ENCODE results near the gene TRIM7.
A peak's percentile ranks its signal among the peaks of the same experiment; 100 is the strongest.
"Not testable (repeated sequence)": the region's sequence is repeated elsewhere in the genome, so short reads cannot be mapped to it uniquely, and the experiment has no call there.

Gene TRIM7

GRCh38 chr5:181164076-181164952 is 40.7 kb downstream of the TRIM7 start:
- Histone ChIP-seq H3K79me2 (ENCODE audit: control insufficient read depth, low read length) (no peaks in the 10 kb centered on the region), H3F3A (ENCODE audit: control insufficient read depth, insufficient read depth) (peaks cover 28% of the 10 kb centered on the region), H3K36me3 (ENCODE audit: control insufficient read depth, low read length) (no peaks in the 10 kb centered on the region), H4K20me1 (ENCODE audit: control insufficient read depth, insufficient read depth, low read depth, low read length) (no peaks in the 10 kb centered on the region), H3K4me3 (ENCODE audit: low read length) (no peak overlapping the region), H3K27ac (ENCODE audit: low read depth, low read length) (no peak overlapping the region), H3K27me3 (ENCODE audit: control insufficient read depth, low read length) (no peaks in the 10 kb centered on the region), H3K9me3 (ENCODE audit: control insufficient read depth, insufficient read depth, low read length) (no peaks in the 10 kb centered on the region; the same call in 1 of the 2 replicates), H3K4me2 (ENCODE audit: low read length) (no peak overlapping the region), H3K9me2 (replicated peaks; ENCODE audit: control insufficient read depth, low read length) (no peaks in the 10 kb centered on the region), H3K4me1 (ENCODE audit: control insufficient read depth, low read length) (peaks cover 73% of the 10 kb centered on the region)
- TF ChIP-seq EZH2phosphoT487 (IDR thresholded peaks at IDR 0.05; ENCODE audit: borderline replicate concordance, low read length) (no peak), CTCF (IDR thresholded peaks at IDR 0.05; ENCODE audit: low read depth, low read length, poor library complexity, severe bottlenecking) (no peak)

GRCh38 chr5:181163487-181164075 is 41.4 kb downstream of the TRIM7 start:
- Histone ChIP-seq H3K9me2 (replicated peaks; ENCODE audit: control insufficient read depth, low read length) (no peaks in the 10 kb centered on the region), H3F3A (ENCODE audit: control insufficient read depth, insufficient read depth) (peaks cover 28% of the 10 kb centered on the region), H3K27ac (ENCODE audit: low read depth, low read length) (no peak overlapping the region), H3K27me3 (ENCODE audit: control insufficient read depth, low read length) (no peaks in the 10 kb centered on the region), H3K4me1 (ENCODE audit: control insufficient read depth, low read length) (peaks cover 68% of the 10 kb centered on the region), H3K9me3 (ENCODE audit: control insufficient read depth, insufficient read depth, low read length) (no peaks in the 10 kb centered on the region; the same call in 1 of the 2 replicates), H3K36me3 (ENCODE audit: control insufficient read depth, low read length) (no peaks in the 10 kb centered on the region), H4K20me1 (ENCODE audit: control insufficient read depth, insufficient read depth, low read depth, low read length) (no peaks in the 10 kb centered on the region), H3K79me2 (ENCODE audit: control insufficient read depth, low read length) (no peaks in the 10 kb centered on the region), H3K4me3 (ENCODE audit: low read length) (no peak overlapping the region), H3K4me2 (ENCODE audit: low read length) (peak overlapping the region; percentile 14; the same call in 1 of the 2 replicates)
- TF ChIP-seq CTCF (IDR thresholded peaks at IDR 0.05; ENCODE audit: low read depth, low read length, poor library complexity, severe bottlenecking) (no peak), EZH2phosphoT487 (IDR thresholded peaks at IDR 0.05; ENCODE audit: borderline replicate concordance, low read length) (no peak)

- peak overlapping the region; percentile 61 for H3K4me3 ChIP-seq (ENCODE audit: low read length)
- peak overlapping the region; percentile 48 for H3K27ac ChIP-seq (ENCODE audit: low read depth, low read length)
These were observed 43.3 kb downstream of the TRIM7 start for GRCh38 chr5:181161534-181162175.

GRCh38 chr5:181160755-181161533 is 44.1 kb downstream of the TRIM7 start:
- Histone ChIP-seq H3K4me2 (ENCODE audit: low read length) (peak overlapping the region; percentile 63), H3K4me3 (ENCODE audit: low read length) (peak overlapping the region; percentile 61), H3K4me1 (ENCODE audit: control insufficient read depth, low read length) (peaks cover 42% of the 10 kb centered on the region), H3K27ac (ENCODE audit: low read depth, low read length) (peak overlapping the region; percentile 48), H3F3A (ENCODE audit: control insufficient read depth, insufficient read depth) (peaks cover 18% of the 10 kb centered on the region)
- H4K20me1 ChIP-seq (ENCODE audit: control insufficient read depth, insufficient read depth, low read depth, low read length); H3K9me3 ChIP-seq (ENCODE audit: control insufficient read depth, insufficient read depth, low read length); H3K27me3 ChIP-seq (ENCODE audit: control insufficient read depth, low read length); H3K9me2 ChIP-seq (replicated peaks; ENCODE audit: control insufficient read depth, low read length); H3K36me3 ChIP-seq (ENCODE audit: control insufficient read depth, low read length); H3K79me2 ChIP-seq (ENCODE audit: control insufficient read depth, low read length): not testable (repeated sequence)

More at GRCh38 chr5:181161534-181162175, 43.3 kb downstream of the TRIM7 start:
- Histone ChIP-seq H3K27me3 (ENCODE audit: control insufficient read depth, low read length) (no peaks in the 10 kb centered on the region), H3K4me2 (ENCODE audit: low read length) (peak overlapping the region; percentile 63), H3K36me3 (ENCODE audit: control insufficient read depth, low read length) (no peaks in the 10 kb centered on the region), H3K4me1 (ENCODE audit: control insufficient read depth, low read length) (peaks cover 49% of the 10 kb centered on the region), H3K9me2 (replicated peaks; ENCODE audit: control insufficient read depth, low read length) (no peaks in the 10 kb centered on the region), H4K20me1 (ENCODE audit: control insufficient read depth, insufficient read depth, low read depth, low read length) (no peaks in the 10 kb centered on the region), H3F3A (ENCODE audit: control insufficient read depth, insufficient read depth) (peaks cover 21% of the 10 kb centered on the region), H3K9me3 (ENCODE audit: control insufficient read depth, insufficient read depth, low read length) (no peaks in the 10 kb centered on the region; the same call in 1 of the 2 replicates), H3K79me2 (ENCODE audit: control insufficient read depth, low read length) (no peaks in the 10 kb centered on the region)
- TF ChIP-seq CTCF (IDR thresholded peaks at IDR 0.05; ENCODE audit: low read depth, low read length, poor library complexity, severe bottlenecking) (no peak), EZH2phosphoT487 (IDR thresholded peaks at IDR 0.05; ENCODE audit: borderline replicate concordance, low read length) (no peak)
